H9 (cell line): ENCODE data around the gene PRKAG2. TPM values are rescaled to one million over a fixed set of nuclear protein-coding genes. Genes with fewer than 3 reads are reported as not detected.

Source experiments
- DNase-seq: peaks from one replicate; pipeline ENCODE4 v3.0.0-alpha.2; 2017
- H2AFZ ChIP-seq: one replicate; pipeline ENCODE4 v1.6.1; 2013; ENCODE audit warnings: mild to moderate bottlenecking, low read length, control low read depth, moderate library complexity
- H2AK5ac ChIP-seq: 2 replicates; pipeline ENCODE4 v1.6.1; 2013; ENCODE audit warnings: low read length, control low read depth, mixed read lengths; ENCODE audit not compliant: insufficient read length
- H2BK120ac ChIP-seq: one replicate; pipeline ENCODE4 v1.6.1; 2013; ENCODE audit warnings: low read depth, mild to moderate bottlenecking, low read length, control low read depth, inconsistent platforms; ENCODE audit not compliant: poor library complexity, severe bottlenecking
- H2BK12ac ChIP-seq: 2 replicates; pipeline ENCODE4 v1.6.1; 2013; ENCODE audit warnings: low read length, control low read depth, mixed read lengths, low read depth; ENCODE audit not compliant: insufficient read length
- H2BK15ac ChIP-seq: 2 replicates; pipeline ENCODE4 v1.6.1; 2013; ENCODE audit warnings: low read depth, low read length, control low read depth
- H2BK20ac ChIP-seq: one replicate; pipeline ENCODE4 v1.6.1; 2013; ENCODE audit warnings: low read depth, mild to moderate bottlenecking, low read length, control low read depth, inconsistent platforms; ENCODE audit not compliant: poor library complexity, severe bottlenecking
- H2BK5ac ChIP-seq: 2 replicates; pipeline ENCODE4 v1.6.1; 2013; ENCODE audit warnings: low read length, control low read depth, mixed read lengths; ENCODE audit not compliant: insufficient read length
- H3K14ac ChIP-seq: 2 replicates; pipeline ENCODE4 v1.6.1; 2013; ENCODE audit warnings: low read length, control low read depth; ENCODE audit not compliant: insufficient read depth
- H3K18ac ChIP-seq: 2 replicates; pipeline ENCODE4 v1.6.1; 2013; ENCODE audit warnings: low read depth, mild to moderate bottlenecking, mixed read lengths, low read length, control low read depth; ENCODE audit not compliant: insufficient read length
- H3K23ac ChIP-seq: 2 replicates; pipeline ENCODE4 v1.6.1; 2013; ENCODE audit warnings: low read length, control low read depth, mixed read lengths, low read depth; ENCODE audit not compliant: insufficient read length
- H3K23me2 ChIP-seq: 2 replicates; pipeline ENCODE4 v1.6.1; 2013; ENCODE audit warnings: low read depth, mild to moderate bottlenecking, mixed read lengths, low read length, control low read depth; ENCODE audit not compliant: insufficient read length, poor library complexity, severe bottlenecking
- H3K27ac ChIP-seq: 2 replicates; pipeline ENCODE4 v1.5.1; 2013; ENCODE audit warnings: low read length, control low read depth, mixed read lengths, low read depth; ENCODE audit not compliant: insufficient read length
- H3K27me3 ChIP-seq: 2 replicates; pipeline ENCODE4 v1.6.1; 2013; ENCODE audit warnings: low read length, control low read depth, inconsistent platforms; ENCODE audit not compliant: insufficient read depth
- H3K4ac ChIP-seq: 2 replicates; pipeline ENCODE4 v1.6.1; 2013; ENCODE audit warnings: low read depth, mild to moderate bottlenecking, control low read depth, inconsistent platforms, low read length, moderate library complexity
- H3K4me1 ChIP-seq: 2 replicates; pipeline ENCODE4 v1.6.1; 2013; ENCODE audit warnings: low read length, control low read depth, inconsistent platforms; ENCODE audit not compliant: insufficient read depth
- H3K4me2 ChIP-seq: 2 replicates; pipeline ENCODE4 v1.6.1; 2013; ENCODE audit warnings: low read length, control low read depth, mixed read lengths; ENCODE audit not compliant: insufficient read length, insufficient read depth
- H3K56ac ChIP-seq: 2 replicates; pipeline ENCODE4 v1.6.1; 2013; ENCODE audit warnings: low read depth, mild to moderate bottlenecking, mixed read lengths, low read length, control low read depth; ENCODE audit not compliant: insufficient read length
- H3K79me1 ChIP-seq: 2 replicates; pipeline ENCODE4 v1.6.1; 2013; ENCODE audit warnings: low read depth, mild to moderate bottlenecking, moderate library complexity, low read length, control low read depth, inconsistent platforms; ENCODE audit not compliant: insufficient read depth, poor library complexity, severe bottlenecking
- H3K79me2 ChIP-seq: 2 replicates; pipeline ENCODE4 v1.6.1; 2013; ENCODE audit warnings: low read length, control low read depth, inconsistent platforms; ENCODE audit not compliant: insufficient read depth
- H3K9ac ChIP-seq: 2 replicates; pipeline ENCODE4 v1.6.1; 2013; ENCODE audit warnings: low read length, control low read depth, mixed read lengths; ENCODE audit not compliant: insufficient read length; ENCODE audit errors: extremely low read depth
- H3K9me3 ChIP-seq: one replicate; pipeline ENCODE4 v1.6.1; 2013; ENCODE audit warnings: low read depth, low read length, inconsistent platforms; ENCODE audit not compliant: control insufficient read depth
- H3T11ph ChIP-seq: one replicate; pipeline ENCODE4 v1.6.1; 2013; ENCODE audit warnings: mild to moderate bottlenecking, low read length, control low read depth, inconsistent platforms
- H4K20me1 ChIP-seq: one replicate; pipeline ENCODE4 v1.6.1; 2013; ENCODE audit not compliant: control insufficient read depth, insufficient read length, insufficient read depth
- H4K5ac ChIP-seq: 2 replicates; pipeline ENCODE4 v1.6.1; 2013; ENCODE audit warnings: low read depth, mild to moderate bottlenecking, mixed read lengths, low read length, control low read depth; ENCODE audit not compliant: insufficient read length
- H4K8ac ChIP-seq: replicated peaks from 2 replicates; pipeline ENCODE4 v1.6.1; 2013; ENCODE audit warnings: low read length, control low read depth, mixed read lengths, low read depth; ENCODE audit not compliant: insufficient read length
- H4K91ac ChIP-seq: 2 replicates; pipeline ENCODE4 v1.6.1; 2013; ENCODE audit warnings: low read depth, mild to moderate bottlenecking, moderate library complexity, mixed read lengths, low read length, control low read depth; ENCODE audit not compliant: insufficient read length
- H3K27ac Mint-ChIP-seq, 3 experiments: 2 replicates in 2 of 3; 3 replicates in 1 of 3; pipeline ENCODE4 v1.8.0; 2020 to 2021; ENCODE audit warnings: mixed read lengths in 3 of 3, mild to moderate bottlenecking in 1 of 3, moderate library complexity in 1 of 3
- H3K27me3 Mint-ChIP-seq: 2 replicates; pipeline ENCODE4 v1.8.0; 2021; ENCODE audit warnings: low read depth, mild to moderate bottlenecking, moderate library complexity, mixed read lengths
- H3K36me3 Mint-ChIP-seq, 3 experiments: 2 replicates in 2 of 3; 3 replicates in 1 of 3; pipeline ENCODE4 v1.8.0; 2020 to 2021; ENCODE audit warnings: low read depth in 3 of 3, mixed read lengths in 3 of 3; ENCODE audit not compliant: insufficient read depth in 1 of 3
- H3K4me1 Mint-ChIP-seq, 2 experiments: 2 replicates each; pipeline ENCODE4 v1.8.0; 2020; ENCODE audit warnings: mixed read lengths in 2 of 2
- H3K4me3 Mint-ChIP-seq, 2 experiments: 2 replicates in 1 of 2; 3 replicates in 1 of 2; pipeline ENCODE4 v1.8.0; 2020 to 2021; ENCODE audit warnings: mild to moderate bottlenecking in 2 of 2, mixed read lengths in 2 of 2, moderate library complexity in 1 of 2
- H3K9me3 Mint-ChIP-seq, 2 experiments: 2 replicates in 1 of 2; 3 replicates in 1 of 2; pipeline ENCODE4 v1.8.0; 2020; ENCODE audit warnings: mild to moderate bottlenecking in 2 of 2, mixed read lengths in 2 of 2, moderate library complexity in 1 of 2
- WGBS: extraction: QIAGEN DNeasy Blood & Tissue Kit; methylation state at CpG from one replicate; pipeline ENCODE4 v1.1.7; 2013; ENCODE audit warnings: missing lambda C conversion rate, low lambda C conversion rate, mixed read lengths; ENCODE audit not compliant: insufficient read length; ENCODE audit errors: extremely low coverage; 5-methylcytosine and 5-hydroxymethylcytosine counted together
- total RNA-seq: library from RNA; stranded (reverse); gene quantifications from 2 replicates; pipeline ENCODE4 v1.2.1, GENCODE V29; 2021
- TF ChIP-seq, protein P1 (sequence below): fragments of 200-600 bp; sonication (generic); conservative IDR thresholded peaks from 3 replicates; pipeline ENCODE4 v1.8.0; 2021; ENCODE audit warnings: antibody characterized with exemption, mild to moderate bottlenecking

The PRKAG2 gene
- total RNA-seq, 1 experiment from 2014 or later: 11.8 TPM

GRCh38 chr7:151812967-151813366 is 63.9 kb downstream of the PRKAG2 start:
- Histone ChIP-seq H3K56ac (no peak overlapping the region), H3K23me2 (peaks cover 4% of the 10 kb centered on the region), H3K9ac (no peak overlapping the region), H3K79me2 (no peaks in the 10 kb centered on the region), H2BK12ac (no peak overlapping the region), H4K91ac (no peak overlapping the region), H4K5ac (no peak overlapping the region), H2AFZ (no peak overlapping the region), H2BK120ac (no peak overlapping the region), H3K9me3 (no peaks in the 10 kb centered on the region), H2BK20ac (no peak overlapping the region), H2AK5ac (no peak overlapping the region), H3K14ac (no peak overlapping the region), H3K4me1 (peaks cover 5% of the 10 kb centered on the region), H3T11ph (no peak overlapping the region), H2BK5ac (no peak overlapping the region), H2BK15ac (no peak overlapping the region), H3K27me3 (no peaks in the 10 kb centered on the region; the same call in 1 of the 2 replicates), H4K20me1 (no peaks in the 10 kb centered on the region), H3K4me2 (no peak overlapping the region), H3K79me1 (no peaks in the 10 kb centered on the region), H4K8ac (no peak overlapping the region), H3K23ac (no peak overlapping the region), H3K4ac (no peak overlapping the region), H3K18ac (no peak overlapping the region), H3K27ac (no peak overlapping the region)
- Mint-ChIP-seq H3K36me3 (no peaks in the 10 kb centered on the region), H3K4me1 (peaks cover 32 to 45% of the 10 kb centered on the region in 2 experiments), H3K27ac (no peak overlapping the region), H3K4me3 (peak overlapping the region in 1 of 2 experiments; percentile 48; a peak in 2 of 5 replicates), H3K9me3 (no peaks in the 10 kb centered on the region), H3K27me3 (peaks cover 48% of the 10 kb centered on the region)
- DNase-seq: no peak
- TF ChIP-seq, protein P1, sequence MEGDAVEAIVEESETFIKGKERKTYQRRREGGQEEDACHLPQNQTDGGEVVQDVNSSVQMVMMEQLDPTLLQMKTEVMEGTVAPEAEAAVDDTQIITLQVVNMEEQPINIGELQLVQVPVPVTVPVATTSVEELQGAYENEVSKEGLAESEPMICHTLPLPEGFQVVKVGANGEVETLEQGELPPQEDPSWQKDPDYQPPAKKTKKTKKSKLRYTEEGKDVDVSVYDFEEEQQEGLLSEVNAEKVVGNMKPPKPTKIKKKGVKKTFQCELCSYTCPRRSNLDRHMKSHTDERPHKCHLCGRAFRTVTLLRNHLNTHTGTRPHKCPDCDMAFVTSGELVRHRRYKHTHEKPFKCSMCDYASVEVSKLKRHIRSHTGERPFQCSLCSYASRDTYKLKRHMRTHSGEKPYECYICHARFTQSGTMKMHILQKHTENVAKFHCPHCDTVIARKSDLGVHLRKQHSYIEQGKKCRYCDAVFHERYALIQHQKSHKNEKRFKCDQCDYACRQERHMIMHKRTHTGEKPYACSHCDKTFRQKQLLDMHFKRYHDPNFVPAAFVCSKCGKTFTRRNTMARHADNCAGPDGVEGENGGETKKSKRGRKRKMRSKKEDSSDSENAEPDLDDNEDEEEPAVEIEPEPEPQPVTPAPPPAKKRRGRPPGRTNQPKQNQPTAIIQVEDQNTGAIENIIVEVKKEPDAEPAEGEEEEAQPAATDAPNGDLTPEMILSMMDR: no peak
- no CpG with 5 or more reads among the region's 9 CpGs for WGBS
